Measurements from ENCODE around the gene GTSF1L. TPM values are rescaled to one million over a fixed set of nuclear protein-coding genes. Genes with fewer than 3 reads are reported as not detected.

Gene GTSF1L
- total and polyA plus RNA-seq, 9 of the 15 experiments (the other 6 are each of a cell fraction or from before 2014, with no cell fraction given) = not detected

GRCh38 chr20:43690943-43691598 is 35.7 kb downstream of the GTSF1L start (continued):
- TF ChIP-seq CEBPG (CRISPR knock-in tag; IDR thresholded peaks at IDR 0.05) (no peak; the same call in 1 of the 2 replicates), CEBPG (tag; conservative IDR thresholded peaks at IDR 0.05 in 1 of 2, IDR thresholded peaks at IDR 0.05 in 1 of 2) (peak; percentile 20 to 45; a peak in 2 of 4 replicates), ZBTB33 (CRISPR knock-in tag; IDR thresholded peaks at IDR 0.05) (no peak; the same call in 1 of the 2 replicates), E2F3 (CRISPR knock-in tag; IDR thresholded peaks at IDR 0.05) (no peak), HDAC3 (IDR thresholded peaks at IDR 0.05; ENCODE audit: borderline replicate concordance, partially characterized antibody) (peak; percentile 93), NFYB (IDR thresholded peaks at IDR 0.05; ENCODE audit: extremely low read depth, insufficient read length) (no peak), BDP1 (IDR thresholded peaks at IDR 0.05; ENCODE audit: insufficient read depth, insufficient read length) (no peak), IRF1 (CRISPR knock-in tag; IDR thresholded peaks at IDR 0.05; ENCODE audit: borderline replicate concordance) (no peak), THRB (CRISPR knock-in tag; conservative IDR thresholded peaks at IDR 0.05) (no peak), SOX6 (IDR thresholded peaks at IDR 0.05) (peak; percentile 82), CBX1 (IDR thresholded peaks at IDR 0.05; ENCODE audit: low read depth) (no peak), ZNF224 (CRISPR knock-in tag; IDR thresholded peaks at IDR 0.05) (no peak), EZH2 (IDR thresholded peaks at IDR 0.05; ENCODE audit: borderline replicate concordance, low read depth, low read length) (no peak), ZFPM2 (CRISPR knock-in tag; IDR thresholded peaks at IDR 0.05) (no peak), CHD1 (IDR thresholded peaks at IDR 0.05; ENCODE audit: low read length) (no peak), ZNF316 (IDR thresholded peaks at IDR 0.05) (no peak), ZNF75A (CRISPR knock-in tag; IDR thresholded peaks at IDR 0.05) (no peak), ZNF586 (CRISPR knock-in tag; conservative IDR thresholded peaks at IDR 0.05) (no peak)
